K562 (cell line): ENCODE data around the gene JPH3. TPM values are rescaled to one million over a fixed set of nuclear protein-coding genes. Genes with fewer than 3 reads are reported as not detected.
A peak's percentile ranks its signal among the peaks of the same experiment; 100 is the strongest.

ENCODE experiments used
- ATAC-seq: fragments of 200-7000 bp; cut with Tn5 transposase; 3 replicates; pipeline ENCODE4 v1.9.1; 2020; ENCODE audit warnings: moderate library complexity
- BruUV-seq: library from RNA; stranded (reverse); fragments of 400-500 nt; replicated peaks from 2 replicates; lab custom pipeline; 2021; lab: Mats Ljungman, UMichigan
- CTCF ChIA-PET: fragments of 300-600 bp; formaldehyde crosslinking; extraction: SDS; loops from one replicate; lab custom pipeline; 2021; ENCODE audit warnings: low intra/inter-chr PET ratio; lab: Yijun Ruan, JAX
- POLR2A ChIA-PET: fragments of 300-600, 350-650 bp; sonication (Branson Sonifier 250); formaldehyde crosslinking; extraction: SDS; loops from one replicate; lab custom pipeline; 2021; ENCODE audit warnings: antibody characterized with exemption, inconsistent platforms; lab: Yijun Ruan, JAX
- DNase-seq, 4 experiments: peaks; one replicate each; pipeline versions ENCODE4 v3.0.0 to v3.0.0-alpha.2; 2011 to 2018; ENCODE audit warnings: low spot score in 3 of 4, mixed read lengths in 3 of 4; ENCODE audit errors: extremely low read depth in 1 of 4
- FAIRE-seq: peaks from 2 replicates; lab custom pipeline; 2011; peaks lifted over from hg19 to GRCh38; lab: Jason Lieb, UNC
- H2AFZ ChIP-seq: 2 replicates; pipeline ENCODE4 v1.6.0; 2011; ENCODE audit warnings: low read depth, low read length, control low read depth, inconsistent platforms
- H3K27ac ChIP-seq: fragments of 200-600 bp; 3 replicates; pipeline ENCODE4 v1.8.0; 2011; ENCODE audit warnings: low read depth, mild to moderate bottlenecking, control low read depth, inconsistent platforms, low read length, moderate library complexity, mixed read lengths; ENCODE audit errors: extremely low read depth
- H3K27me3 ChIP-seq, 2 experiments: fragments of 300-600 bp in 1 of 2; 2 replicates in 1 of 2; 3 replicates in 1 of 2; pipeline versions ENCODE4 v1.6.0 to v1.8.0; 2011; ENCODE audit warnings: inconsistent platforms in 2 of 2, low read length in 2 of 2, mild to moderate bottlenecking in 1 of 2, mixed read lengths in 1 of 2, moderate library complexity in 1 of 2; ENCODE audit not compliant: control insufficient read depth in 2 of 2, insufficient read depth in 2 of 2
- H3K36me3 ChIP-seq: fragments of 300-600 bp; 3 replicates; pipeline ENCODE4 v1.8.0; 2011; ENCODE audit warnings: mild to moderate bottlenecking, low read length, inconsistent platforms; ENCODE audit not compliant: control insufficient read depth, insufficient read depth
- H3K4me1 ChIP-seq, 2 experiments: fragments of 200-600 bp in 1 of 2; replicated peaks in 1 of 2; 2 replicates in 1 of 2; 3 replicates in 1 of 2; pipeline versions ENCODE4 v1.5.1 to v1.8.0; 2011; ENCODE audit warnings: inconsistent platforms in 2 of 2, low read length in 2 of 2, mild to moderate bottlenecking in 1 of 2, mixed read lengths in 1 of 2, moderate library complexity in 1 of 2; ENCODE audit not compliant: control insufficient read depth in 2 of 2, insufficient read depth in 2 of 2
- H3K4me2 ChIP-seq: 2 replicates; pipeline ENCODE4 v1.6.1; 2011; ENCODE audit warnings: low read length, control low read depth, inconsistent platforms, mixed read lengths; ENCODE audit not compliant: insufficient read depth
- H3K4me3 ChIP-seq: fragments of 200-600 bp; sonication (generic), shearing (Covaris generic); 2 replicates; pipeline ENCODE4 v1.5.1; 2016; ENCODE audit warnings: control low read depth, inconsistent platforms
- H3K79me2 ChIP-seq: fragments of 200-600 bp; 3 replicates; pipeline ENCODE4 v1.8.0; 2011; ENCODE audit warnings: low read length, inconsistent platforms; ENCODE audit not compliant: control insufficient read depth, insufficient read depth
- H3K9ac ChIP-seq, 2 experiments: 2 replicates each; pipeline versions ENCODE4 v1.6.0 to v1.6.1; 2011; ENCODE audit warnings: low read depth in 2 of 2, low read length in 2 of 2, control low read depth in 1 of 2, inconsistent platforms in 1 of 2, mild to moderate bottlenecking in 1 of 2, mixed read lengths in 1 of 2; ENCODE audit not compliant: insufficient read depth in 1 of 2
- H3K9me1 ChIP-seq: one replicate; pipeline ENCODE4 v1.6.0; 2011; ENCODE audit warnings: inconsistent platforms, mild to moderate bottlenecking, low read length, moderate library complexity; ENCODE audit not compliant: control insufficient read depth, insufficient read depth
- H3K9me3 ChIP-seq: replicated peaks from 2 replicates; pipeline ENCODE4 v1.5.1; 2011; ENCODE audit warnings: low read depth, low read length, inconsistent platforms; ENCODE audit not compliant: control insufficient read depth, insufficient read depth
- H4K20me1 ChIP-seq: replicated peaks from 2 replicates; pipeline ENCODE4 v1.6.1; 2011; ENCODE audit warnings: low read length, inconsistent platforms, mixed read lengths; ENCODE audit not compliant: control insufficient read depth, insufficient read depth
- CBX3 ChIP-seq, 2 experiments: IDR thresholded peaks; 1 replicate in 1 of 2; 2 replicates in 1 of 2; pipeline ENCODE4 v1.6.1; 2012; ENCODE audit warnings: inconsistent platforms in 2 of 2, low read length in 2 of 2, borderline replicate concordance in 1 of 2, control low read depth in 1 of 2
- FOXP1 ChIP-seq: sonication (generic); formaldehyde crosslinking; IDR thresholded peaks from 2 replicates; pipeline ENCODE4 v1.8.0; 2022; ENCODE audit warnings: mild to moderate bottlenecking, missing genetic modification reagents
- MAX ChIP-seq: sonication (generic); formaldehyde crosslinking; IDR thresholded peaks from 2 replicates; pipeline ENCODE4 v1.9.0; 2022; ENCODE audit warnings: mild to moderate bottlenecking, missing genetic modification reagents
- MAZ ChIP-seq, 2 experiments: fragments of 450-650 bp in 1 of 2; sonication (generic) in 1 of 2; formaldehyde crosslinking; IDR thresholded peaks in 1 of 2; conservative IDR thresholded peaks in 1 of 2; 2 replicates each; pipeline versions ENCODE4 v1.4.0 to v1.5.0; 2020; ENCODE audit warnings: mild to moderate bottlenecking in 1 of 2, missing genetic modification reagents in 1 of 2
- NBN ChIP-seq: fragments of 450-650 bp; IDR thresholded peaks from 2 replicates; pipeline ENCODE4 v1.6.1; 2016; ENCODE audit warnings: low read depth, mild to moderate bottlenecking
- NFE2 ChIP-seq: IDR thresholded peaks from 2 replicates; pipeline ENCODE4 v1.6.1; 2014; ENCODE audit warnings: antibody characterized with exemption, low read depth
- SRSF7 ChIP-seq: fragments of 200-400 bp; formaldehyde crosslinking; optimal IDR thresholded peaks from 2 replicates; pipeline ENCODE3; 2017; ENCODE audit warnings: mild to moderate bottlenecking, low read depth, low read length
- YY1 ChIP-seq, 3 experiments: IDR thresholded peaks; 2 replicates each; pipeline ENCODE4 v1.6.1; 2011; ENCODE audit warnings: low read length in 2 of 3, mild to moderate bottlenecking in 2 of 3, moderate library complexity in 2 of 3, borderline replicate concordance in 1 of 3, control low read depth in 1 of 3, low read depth in 1 of 3; ENCODE audit not compliant: insufficient read depth in 3 of 3, insufficient replicate concordance in 2 of 3, control insufficient read depth in 1 of 3, insufficient read length in 1 of 3; ENCODE audit errors: extremely low read depth in 1 of 3
- ZBTB40 ChIP-seq, 2 experiments: fragments of 450-650 bp in 1 of 2; sonication (generic) in 1 of 2; formaldehyde crosslinking in 1 of 2; IDR thresholded peaks; 2 replicates each; pipeline versions ENCODE4 v1.7.1 to v1.9.0; 2016 to 2022; ENCODE audit warnings: inconsistent platforms in 1 of 2, mild to moderate bottlenecking in 1 of 2, missing genetic modification reagents in 1 of 2
- ZKSCAN8 ChIP-seq: fragments of 200-800 bp; sonication (Bioruptor generic); IDR thresholded peaks from 2 replicates; pipeline ENCODE4 v1.6.1; 2016; ENCODE audit warnings: missing genetic modification characterization, missing compliant biosample characterization
- ZNF274 ChIP-seq: IDR thresholded peaks from 2 replicates; pipeline ENCODE4 v1.6.1; 2011; ENCODE audit warnings: low read depth, mild to moderate bottlenecking, low read length, moderate library complexity, borderline replicate concordance
- WGBS: fragments of 100-300 bp; shearing (Covaris generic); methylation state at CpG from one replicate; pipeline ENCODE4 v1.1.6; 2016; ENCODE audit warnings: low coverage, mixed read lengths; ENCODE audit not compliant: insufficient coverage; ENCODE audit errors: missing lambda C conversion rate; 5-methylcytosine and 5-hydroxymethylcytosine counted together
- in situ Hi-C: fragments of 300-500 bp; cut with MboI; formaldehyde crosslinking; loops from 4 replicates; pipeline ENCODE4 v1.15.0; 2018; ENCODE audit warnings: inconsistent platforms, mixed read lengths
- intact Hi-C: fragments of 100-400 bp; cut with micrococcal nuclease; formaldehyde crosslinking; loops from 2 replicates; pipeline ENCODE4 v1.14.2; 2022
- polyA plus RNA-seq, 8 experiments: library from polyadenylated mRNA; depleted of rRNA in 4 of 8; stranded (reverse) in 5 of 8; unstranded in 3 of 8; fragments of >200 nt; fragmentation: Nextera tagmentation in 2 of 8; fragmentation: Illumina TruSeq in 1 of 8; extraction: Ambion mirVana in 2 of 8; extraction: Trizol in 1 of 8; gene quantifications; 2 replicates each; pipeline versions ENCODE4 v1.2.1 to v1.2.3, GENCODE V29; 2011 to 2014; ENCODE audit warnings: inconsistent platforms in 1 of 8, missing spikeins in 1 of 8
- total RNA-seq, 7 experiments: library from RNA; depleted of rRNA in 6 of 7; stranded (reverse); fragments of >200 nt in 6 of 7; fragmentation: Illumina TruSeq in 2 of 7; extraction: Trizol in 2 of 7; gene quantifications; 2 replicates each; pipeline versions ENCODE4 v1.2.1 to v1.2.3, GENCODE V29; 2011 to 2021; ENCODE audit warnings: low replicate concordance in 1 of 7

The JPH3 gene
- total and polyA plus RNA-seq, 9 of the 15 experiments (the other 6 are each of a cell fraction or from before 2014, with no cell fraction given), result 0.01 TPM; not detected in 8

GRCh38 chr16:87661561-87661960, 59.3 kb downstream of the JPH3 start:
- H3K9ac ChIP-seq, result no peak overlapping the region; a peak in 1 of 4 replicates
- H3K27ac ChIP-seq, result no peak overlapping the region
- in situ Hi-C loops (no loop called here), intact Hi-C loops (no loop called here)
- ChIA-PET CTCF (no interaction called here), POLR2A (no interaction called here)
- ATAC-seq (peak; percentile 84), DNase-seq (peak; percentile 68 to 75 (median 73)), FAIRE-seq (peak; percentile 80)
- no peaks in the 10 kb centered on the region for H3K9me3 ChIP-seq
- BruUV-seq, result no TSS peak
- no peaks in the 10 kb centered on the region for H3K9me1 ChIP-seq
- H3K27me3 ChIP-seq, result peaks cover 38 to 77% of the 10 kb centered on the region in 2 experiments
- H4K20me1 ChIP-seq, result peaks cover 24% of the 10 kb centered on the region
- no peak overlapping the region for H3K4me2 ChIP-seq
- WGBS, result 10% methylated on average over 11 of the region's 16 CpGs
- peaks cover 0 to 4% of the 10 kb centered on the region in 2 experiments; a peak in 1 of 5 replicates for H3K4me1 ChIP-seq
- no peaks in the 10 kb centered on the region for H3K36me3 ChIP-seq
- H3K79me2 ChIP-seq, result no peaks in the 10 kb centered on the region
- no peak overlapping the region for H3K4me3 ChIP-seq
- H2AFZ ChIP-seq, result no peak overlapping the region
- TF ChIP-seq MAZ (CRISPR knock-in tag; conservative IDR thresholded peaks at IDR 0.05 in 1 of 2, IDR thresholded peaks at IDR 0.05 in 1 of 2) (peak in 1 of 2 experiments; percentile 75; a peak in 2 of 4 replicates), FOXP1 (peak; percentile 71; the same call in 1 of the 2 replicates), ZBTB40 (IDR thresholded peaks at IDR 0.05) (no peak), ZBTB40 (CRISPR knock-in tag; IDR thresholded peaks at IDR 0.05) (peak; percentile 35; the same call in 1 of the 2 replicates), NFE2 (no peak), CBX3 (IDR thresholded peaks at IDR 0.05; ENCODE audit: borderline replicate concordance in 1 of 2, low read length in 2 of 2) (peak in 1 of 2 experiments; percentile 27; a peak in 1 of 3 replicates), NBN (no peak), ZKSCAN8 (CRISPR knock-in tag) (no peak), SRSF7 (no peak), YY1 (IDR thresholded peaks at IDR 0.05; ENCODE audit: borderline replicate concordance in 1 of 3, control insufficient read depth in 1 of 3, extremely low read depth in 1 of 3, insufficient read depth in 3 of 3, insufficient read length in 1 of 3, insufficient replicate concordance in 2 of 3, low read depth in 1 of 3, low read length in 2 of 3) (peak in 1 of 3 experiments; percentile 18), ZNF274 (no peak), MAX (peak; percentile 66)
